Left renal pelvis (tissue), 4 donors: ENCODE data around the gene DDX46. TPM values are rescaled to one million over a fixed set of nuclear protein-coding genes. Genes with fewer than 3 reads are reported as not detected.

Experiments
- DNase-seq, 4 donors: peaks; one replicate each; pipeline ENCODE4 v3.0.0-alpha.2; 2013; ENCODE audit warnings: low read depth in 4 of 4, low spot score in 3 of 4
- polyA plus RNA-seq, 4 donors: library from polyadenylated mRNA; unstranded; fragments of 120-200 nt; gene quantifications; one replicate each; pipeline ENCODE4 v1.2.1, GENCODE V29; 2013; ENCODE audit not compliant: insufficient read length in 4 of 4

The DDX46 gene
- polyA plus RNA-seq, 4 donors: 58.6 to 89.5 (median 79.6) TPM

DNA sequence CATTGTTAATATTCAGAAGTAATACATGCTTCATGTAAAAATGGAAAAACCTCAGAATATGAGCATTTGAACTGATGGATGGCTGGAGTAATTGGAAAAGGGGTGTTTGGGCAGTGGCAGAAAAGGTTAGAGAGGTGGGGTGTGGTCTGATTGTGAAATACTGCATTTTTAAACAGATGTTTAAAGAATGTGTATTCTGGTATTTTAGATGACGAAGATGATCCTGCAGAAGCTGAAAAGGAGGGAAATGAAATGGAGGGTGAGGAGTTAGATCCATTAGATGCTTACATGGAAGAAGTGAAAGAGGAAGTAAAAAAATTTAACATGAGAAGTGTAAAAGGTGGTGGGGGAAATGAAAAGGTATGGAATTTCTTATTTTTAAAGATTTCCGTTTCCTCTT is 18.8 kb downstream of the DDX46 start:
- DNase-seq: no peak

DNA sequence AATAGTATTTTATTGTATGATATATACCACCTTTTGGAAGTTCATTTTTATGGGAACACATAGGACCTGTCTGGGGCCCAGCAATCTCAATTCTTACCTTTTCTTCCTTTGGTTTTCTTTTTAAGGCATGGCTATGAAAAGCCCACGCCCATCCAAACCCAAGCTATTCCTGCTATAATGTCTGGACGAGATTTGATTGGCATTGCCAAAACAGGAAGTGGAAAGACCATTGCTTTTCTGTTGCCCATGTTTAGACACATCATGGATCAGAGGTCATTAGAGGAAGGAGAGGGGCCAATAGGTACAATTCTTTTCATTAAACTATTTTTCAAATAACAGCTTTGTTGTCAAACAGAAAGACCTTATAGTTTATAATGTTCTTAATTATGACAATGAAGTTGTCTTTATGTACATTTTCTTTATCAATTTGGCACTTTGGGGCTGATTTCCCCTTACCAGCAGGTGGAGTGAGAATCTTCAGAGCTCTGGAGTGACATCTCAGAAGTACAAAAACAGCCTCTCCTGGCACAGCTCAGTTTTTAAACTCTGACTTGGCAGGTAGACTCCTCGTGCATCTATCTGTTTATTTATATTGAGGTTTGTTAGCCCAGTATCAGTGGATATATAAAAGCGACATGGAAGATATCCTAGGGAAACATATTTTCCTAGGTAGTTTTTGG is 25.8 kb downstream of the DDX46 start:
- DNase-seq: no peak

DNA sequence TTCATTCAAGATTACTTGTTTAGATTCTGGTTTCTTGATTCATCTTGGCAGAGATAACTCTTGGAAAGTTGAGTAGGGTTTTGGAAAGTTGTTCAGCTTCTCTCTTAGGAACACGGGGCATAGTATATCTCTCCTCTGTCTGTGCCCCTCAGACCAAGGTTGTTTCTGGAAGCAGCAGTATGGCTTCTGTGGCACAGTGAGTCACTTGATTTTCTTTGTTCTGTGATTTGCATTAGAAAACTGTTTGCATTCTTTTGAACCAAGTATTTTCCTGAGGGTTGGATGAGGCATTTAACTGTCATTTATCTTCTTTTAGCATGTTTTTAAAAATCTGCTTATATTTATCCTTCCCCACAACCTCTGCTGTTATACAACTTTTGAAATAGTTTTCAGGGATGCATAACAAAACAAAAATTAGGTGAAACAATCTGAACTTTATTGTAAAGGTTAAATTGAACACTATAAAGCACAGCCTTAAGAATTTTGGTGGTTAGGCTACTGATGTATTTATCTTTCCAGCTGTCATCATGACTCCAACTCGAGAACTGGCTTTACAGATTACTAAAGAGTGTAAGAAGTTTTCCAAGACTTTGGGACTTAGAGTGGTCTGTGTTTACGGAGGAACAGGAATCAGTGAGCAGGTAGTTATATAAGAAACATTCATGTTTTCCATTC is 26.5 kb downstream of the DDX46 start:
- no peak for DNase-seq

DNA sequence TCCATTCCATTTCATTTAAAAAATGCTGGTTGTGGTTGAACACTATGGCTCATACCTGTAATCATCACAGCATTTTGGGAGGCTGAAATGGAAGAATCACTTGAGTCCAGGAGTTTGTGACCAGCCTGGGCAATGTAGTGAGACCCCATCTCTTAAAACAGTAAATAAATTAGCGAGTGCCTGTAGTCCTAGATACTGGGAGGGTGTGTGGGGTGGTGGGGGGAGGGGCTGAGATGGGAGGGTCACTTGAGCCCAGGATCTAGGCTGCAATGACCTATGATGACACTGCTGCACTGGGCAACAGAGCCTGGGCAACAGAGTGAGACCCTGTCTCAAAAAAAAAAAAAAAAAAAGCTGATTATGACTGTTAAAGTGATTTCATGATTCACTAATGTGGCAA is 29.1 kb downstream of the DDX46 start:
- DNase-seq: no peak

DNA sequence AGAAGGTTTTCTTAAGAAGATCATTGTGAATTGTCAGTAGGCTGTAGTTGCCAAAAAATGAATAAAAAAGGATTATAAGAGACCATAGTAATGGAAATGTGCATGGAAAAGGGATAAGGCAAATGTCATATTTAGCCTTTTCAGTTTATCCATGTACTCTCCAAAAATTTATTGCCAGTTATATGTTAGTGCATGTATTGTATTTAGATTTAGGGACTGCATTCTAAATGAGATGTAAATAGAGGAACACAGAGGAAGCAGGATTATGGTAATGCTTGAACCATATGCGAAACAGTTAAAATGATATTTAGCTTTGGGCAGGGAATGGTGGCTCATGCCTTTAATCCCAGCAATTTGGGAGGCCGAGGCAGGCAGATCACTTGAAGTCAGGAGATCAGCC is 33.0 kb downstream of the DDX46 start:
- DNase-seq: no peak

DNA sequence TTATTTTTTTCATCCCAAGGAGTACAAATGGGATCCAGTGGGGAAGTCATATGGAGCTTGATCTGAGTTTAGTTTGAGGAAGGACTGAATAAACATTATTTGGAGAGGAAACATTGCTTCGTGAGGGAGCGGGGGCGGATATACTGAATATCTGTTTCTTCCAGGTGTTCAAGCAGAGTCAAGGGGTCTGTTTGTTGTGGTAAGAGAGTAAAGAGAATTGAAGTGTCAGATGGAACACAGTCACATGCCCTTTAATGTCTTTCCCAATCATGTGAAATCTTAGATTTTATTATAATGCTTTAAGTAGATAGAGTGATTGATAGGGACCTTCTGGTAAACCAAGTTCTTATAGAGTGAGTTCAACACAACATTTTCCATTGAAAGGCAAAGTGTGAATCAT is 33.7 kb downstream of the DDX46 start:
- no peak for DNase-seq

DNA sequence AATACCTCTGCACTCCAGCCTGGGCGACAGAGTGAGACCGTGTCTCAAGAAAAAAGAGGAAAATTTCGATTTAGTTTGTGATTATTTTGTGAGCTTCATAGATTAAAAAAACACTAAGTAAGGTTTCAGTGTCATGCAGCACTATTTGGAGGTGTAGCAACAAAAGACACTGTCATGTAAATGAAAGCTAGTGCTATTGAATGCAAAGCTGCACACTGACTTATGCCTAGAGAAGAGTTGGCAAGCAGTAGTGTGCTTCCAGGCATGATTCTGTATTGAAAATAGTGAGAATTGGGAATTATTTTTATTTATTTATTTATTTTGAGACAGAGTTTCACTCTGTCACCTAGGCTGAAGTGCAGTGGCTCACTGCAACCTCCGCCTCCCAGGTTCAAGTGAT is 34.5 kb downstream of the DDX46 start:
- no peak for DNase-seq

DNA sequence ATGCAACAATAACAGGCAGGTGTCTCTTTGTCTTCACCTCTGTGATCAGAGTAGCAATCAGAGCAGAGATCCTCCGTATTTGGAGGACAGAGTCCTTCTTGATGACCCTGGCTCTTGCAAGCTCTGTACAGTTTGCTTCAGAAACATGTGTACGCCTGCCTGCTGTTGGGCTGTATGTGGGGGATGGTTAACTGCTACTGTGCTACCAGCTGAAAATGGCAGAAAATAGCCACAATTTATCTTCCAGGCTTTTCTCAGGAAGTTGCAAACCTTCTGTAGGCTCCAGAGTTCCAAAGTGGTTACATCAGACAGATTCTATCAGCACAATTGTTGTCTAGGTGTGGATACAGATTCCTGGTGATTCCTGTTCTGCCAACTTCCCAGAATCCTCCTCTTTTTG is 35.5 kb downstream of the DDX46 start:
- DNase-seq: no peak

DNA sequence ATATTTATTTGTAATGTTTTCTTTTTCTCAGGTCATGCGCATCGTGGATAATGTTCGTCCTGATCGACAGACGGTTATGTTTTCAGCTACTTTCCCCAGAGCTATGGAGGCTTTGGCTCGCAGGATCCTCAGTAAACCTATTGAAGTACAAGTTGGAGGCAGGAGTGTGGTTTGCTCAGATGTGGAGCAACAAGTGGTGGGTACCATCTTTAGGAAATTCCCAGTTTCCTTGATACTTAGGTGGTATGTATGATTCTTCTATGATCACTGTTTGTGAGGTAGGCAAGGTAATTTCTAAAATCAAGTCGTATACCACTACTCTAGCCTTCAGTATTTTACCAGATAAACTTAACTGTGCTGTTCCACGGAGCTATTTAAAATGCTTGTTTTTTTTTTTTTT is 36.2 kb downstream of the DDX46 start:
- DNase-seq: no peak

DNA sequence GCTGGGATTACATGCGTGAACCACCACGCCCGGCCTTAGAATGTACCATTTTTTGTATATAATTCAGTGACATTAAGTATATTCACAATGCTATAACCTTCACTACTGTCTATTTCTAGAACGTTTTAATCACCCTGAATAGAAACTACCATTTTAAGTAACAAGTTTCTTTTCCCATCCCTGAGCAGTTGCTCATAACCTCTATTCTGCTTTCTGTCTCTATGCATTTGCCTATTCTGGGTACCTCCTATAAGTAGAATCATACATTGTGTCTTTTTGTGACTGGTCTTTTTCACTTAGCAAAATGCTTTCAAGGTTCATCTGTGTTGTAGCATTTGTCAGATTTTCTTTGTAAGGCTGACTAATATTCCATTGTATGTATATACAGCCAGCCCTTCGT is 39.9 kb downstream of the DDX46 start:
- DNase-seq: no peak

DNA sequence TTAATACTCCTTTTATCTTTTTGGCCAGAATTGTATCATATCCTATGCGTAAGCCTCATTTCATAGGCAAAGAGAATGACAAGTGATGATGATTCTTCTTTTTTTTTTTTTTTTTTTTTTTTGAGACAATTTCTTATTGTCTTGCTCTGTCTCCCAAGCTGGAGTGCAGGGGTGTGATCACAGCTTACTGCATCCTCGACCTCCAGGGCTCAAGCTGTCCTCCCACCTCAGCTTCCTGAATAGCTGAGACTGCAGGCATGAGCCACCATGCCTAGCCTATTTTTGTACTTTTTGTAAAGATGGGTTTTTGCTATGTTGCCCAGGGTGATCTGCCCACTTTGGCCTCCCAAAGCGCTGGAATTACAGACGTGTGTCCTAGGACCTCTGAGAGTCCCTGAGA is 45.2 kb downstream of the DDX46 start:
- no peak for DNase-seq

DNA sequence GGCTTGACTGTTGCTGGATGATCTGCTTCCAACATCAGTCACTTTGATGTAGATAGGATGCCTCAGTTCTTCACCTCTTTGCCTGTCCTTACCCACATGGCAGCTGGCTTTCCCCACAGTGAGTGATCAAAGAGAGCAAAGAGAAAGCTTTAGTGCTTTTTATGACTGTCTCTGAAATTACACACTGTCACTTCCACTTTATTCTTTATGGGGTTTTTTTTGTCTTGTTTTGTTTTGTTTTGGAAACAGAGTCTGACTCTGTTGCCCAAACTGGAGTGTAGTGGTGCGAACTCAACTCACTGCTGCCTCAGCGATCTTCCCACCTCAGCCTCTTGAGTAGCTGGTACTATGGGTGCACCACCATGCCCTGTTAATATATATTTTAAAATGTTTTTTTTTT is 54.8 kb downstream of the DDX46 start:
- DNase-seq: no peak

DNA sequence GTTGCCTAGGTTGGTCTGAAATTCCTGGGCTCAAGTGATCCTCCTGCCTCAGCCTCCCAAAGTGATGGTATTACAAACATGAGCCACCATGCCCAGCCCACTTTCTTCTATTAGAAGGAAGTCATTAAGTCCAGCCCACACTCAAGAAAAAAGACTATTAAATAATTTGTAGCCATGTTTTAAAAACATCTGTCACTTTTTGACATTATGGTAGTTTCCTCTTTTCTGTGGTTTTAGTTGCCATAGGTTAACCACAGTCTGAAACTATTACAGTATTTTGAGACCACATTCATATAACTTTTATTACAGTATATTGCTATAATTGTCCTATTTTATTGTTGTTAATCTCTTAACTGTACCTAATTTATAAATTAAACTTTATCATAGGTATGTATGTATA is 55.2 kb downstream of the DDX46 start:
- DNase-seq: no peak

DNA sequence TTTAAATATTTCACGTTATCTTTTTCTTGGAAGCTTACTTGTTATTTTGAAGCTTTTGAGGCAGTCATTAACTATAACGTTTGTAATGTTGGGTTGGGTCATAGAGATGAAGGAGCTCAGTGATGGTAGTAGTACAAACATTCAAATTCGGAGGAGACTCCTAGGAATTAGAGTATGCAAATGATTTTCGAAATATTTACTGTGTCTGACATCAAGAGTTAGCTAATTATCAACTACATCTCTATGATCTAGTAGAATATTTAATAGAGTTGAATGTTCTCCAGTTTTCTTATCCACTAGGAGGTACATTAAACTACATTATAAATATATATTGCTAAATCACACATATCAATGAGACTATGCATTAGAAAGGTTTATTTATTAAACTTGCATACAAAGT is 58.4 kb downstream of the DDX46 start:
- DNase-seq: no peak

DNA sequence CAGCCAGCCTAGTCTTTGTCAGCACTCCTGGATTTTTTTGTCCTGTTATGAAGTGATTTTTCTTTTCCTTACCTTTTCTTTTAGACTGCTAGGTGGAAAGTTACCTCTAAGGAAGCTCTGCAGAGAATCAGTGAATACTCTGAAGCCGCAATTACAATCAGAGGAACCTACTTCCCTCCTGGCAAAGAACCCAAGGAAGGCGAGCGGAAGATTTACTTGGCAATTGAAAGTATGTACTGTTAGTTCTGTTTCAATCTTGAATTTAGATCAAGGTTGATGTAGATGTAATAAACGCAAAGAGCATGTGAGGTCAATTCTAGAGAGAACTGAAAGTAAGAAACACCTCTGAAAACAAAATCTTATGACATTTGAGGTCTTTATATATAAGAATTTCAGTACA is 60.2 kb downstream of the DDX46 start:
- no peak for DNase-seq

DNA sequence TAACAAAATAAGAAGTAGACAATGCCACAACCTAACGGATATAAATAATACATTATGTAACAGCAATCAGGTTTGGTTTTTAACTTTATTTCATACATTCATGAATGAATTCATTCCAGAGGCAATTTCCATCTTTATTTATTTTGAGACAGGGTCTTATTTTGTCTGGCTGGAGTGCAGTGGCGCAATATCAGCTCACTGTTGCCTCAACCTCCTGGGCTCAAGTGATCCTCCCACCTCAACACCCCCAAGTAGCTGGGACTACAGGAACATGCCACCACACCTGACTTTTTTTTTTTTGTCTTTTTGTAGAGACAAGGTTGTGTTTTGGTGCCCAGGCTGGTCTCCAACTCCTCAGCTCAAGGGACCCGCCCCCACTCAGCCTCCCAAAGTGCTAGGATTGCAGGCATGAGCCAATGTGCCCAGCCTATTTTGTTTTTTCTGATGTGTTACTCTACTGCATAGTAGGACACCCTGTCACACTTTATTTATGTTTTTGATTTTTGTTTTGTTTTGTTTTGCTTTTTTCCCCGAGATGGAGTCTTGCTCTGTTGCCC is 60.9 kb downstream of the DDX46 start:
- no peak for DNase-seq

DNA sequence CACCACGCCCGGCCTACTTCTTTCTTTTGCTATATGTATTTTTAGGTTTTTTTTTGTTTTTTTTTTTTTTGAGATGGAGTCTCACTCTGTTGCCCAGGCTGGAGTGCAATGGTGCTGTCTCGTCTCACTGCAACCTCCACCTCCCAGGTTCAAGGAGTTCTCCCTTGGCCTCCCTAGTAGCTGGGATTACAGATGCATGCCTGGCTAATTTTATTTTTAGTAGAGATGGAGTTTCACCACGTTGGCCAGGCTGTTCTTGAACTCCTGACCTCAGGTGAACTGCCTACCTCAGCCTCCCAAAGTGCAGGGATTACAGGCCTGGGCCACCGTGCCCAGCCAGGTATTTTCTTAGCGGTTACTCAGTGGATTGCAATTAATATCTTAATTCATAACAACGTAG is 63.3 kb downstream of the DDX46 start:
- no peak for DNase-seq

DNA sequence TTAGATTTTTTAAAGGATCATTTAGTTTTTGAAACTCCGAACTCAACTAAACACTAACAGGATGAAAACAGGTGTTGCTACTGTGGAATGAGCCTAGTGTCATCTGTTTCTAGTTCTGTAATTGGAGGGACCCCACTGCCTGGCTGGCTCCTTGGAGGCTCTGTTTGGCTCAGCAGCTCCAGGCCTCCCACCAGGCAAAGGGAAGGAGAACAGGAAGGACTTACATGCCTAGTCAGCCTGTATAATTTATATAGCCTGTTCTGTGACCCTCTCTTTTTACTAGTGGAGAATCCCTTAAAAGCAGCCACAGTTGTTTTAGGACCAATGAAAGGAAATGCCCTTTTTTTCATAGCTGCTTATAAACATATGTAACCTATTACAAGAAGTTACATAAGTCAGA is 66.1 kb downstream of the DDX46 start:
- DNase-seq: no peak

DNA sequence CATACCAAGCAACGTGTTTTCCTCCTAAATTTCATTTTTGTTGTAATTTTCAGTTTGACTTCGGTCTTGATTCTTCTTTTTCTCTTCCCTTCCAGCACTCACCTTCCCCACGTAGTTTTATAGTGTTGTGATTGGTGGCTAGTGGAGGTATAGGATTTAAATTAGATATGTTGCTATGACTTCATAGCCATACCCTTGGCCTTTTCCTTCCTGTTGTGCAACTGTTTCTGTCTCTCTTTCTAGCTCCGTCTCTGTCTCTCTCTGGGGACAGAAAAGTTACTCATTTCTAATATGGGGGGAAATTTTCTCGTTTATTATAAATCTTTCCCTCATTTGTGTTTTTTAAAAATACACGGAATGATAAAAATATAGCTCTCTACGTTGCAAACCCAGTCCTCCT is 66.6 kb downstream of the DDX46 start:
- no peak for DNase-seq

DNA sequence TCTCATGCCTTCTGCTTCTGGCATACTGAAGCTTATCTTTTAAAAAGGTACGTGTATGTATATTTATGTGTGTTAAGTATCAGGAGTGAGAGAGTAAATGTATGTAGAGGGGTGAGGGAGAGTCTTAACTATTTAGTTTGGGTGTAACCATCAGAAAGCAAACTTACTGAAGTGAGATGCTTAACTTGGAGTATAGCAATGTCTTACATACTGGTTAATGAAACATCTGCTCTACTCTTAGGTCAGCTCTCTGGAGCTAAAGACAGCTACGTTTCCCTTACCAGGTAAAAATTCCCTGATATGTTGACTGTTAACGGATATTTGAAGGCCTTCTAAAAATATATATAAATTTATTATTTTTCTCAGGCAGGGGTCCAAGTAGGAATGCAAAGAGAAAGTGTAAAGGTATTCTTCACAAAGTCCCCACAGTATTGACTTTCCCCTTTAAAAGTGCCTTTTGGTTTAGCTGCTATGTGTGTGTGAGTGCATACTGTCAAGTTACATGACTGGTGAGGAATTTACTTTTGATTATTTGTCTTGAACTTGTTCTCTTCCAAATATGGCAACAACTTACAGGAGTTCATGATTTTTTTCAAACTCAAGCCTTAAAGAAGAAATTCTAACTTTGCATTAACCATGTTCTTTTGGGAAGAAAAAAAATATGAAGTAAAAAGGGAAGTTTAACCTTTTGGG is 74.9 kb downstream of the DDX46 start:
- no peak for DNase-seq

DNA sequence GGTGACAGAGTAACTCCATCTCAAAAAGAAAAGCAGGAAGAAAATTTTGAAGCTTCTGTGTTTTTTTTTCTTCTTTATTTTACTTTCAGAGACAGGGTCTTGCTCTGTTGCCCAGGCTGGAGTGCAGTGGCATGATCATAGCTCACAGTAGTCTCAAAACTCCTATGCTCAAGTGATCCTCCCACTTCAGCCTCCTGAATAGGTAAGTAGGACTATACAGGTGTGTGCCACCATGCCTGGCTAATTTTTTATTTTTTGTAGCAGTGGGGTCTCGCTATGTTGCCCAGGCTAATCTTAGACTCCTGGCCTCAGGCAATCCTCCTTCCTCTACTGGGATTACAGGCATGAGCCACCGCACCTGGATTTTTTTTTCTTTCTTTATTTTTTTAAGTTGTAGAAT is 77.0 kb downstream of the DDX46 start:
- DNase-seq: no peak
